Measurements from ENCODE around the gene AGER. TPM values are rescaled to one million over a fixed set of nuclear protein-coding genes. Genes with fewer than 3 reads are reported as not detected.

The AGER gene
- total RNA-seq, 2 experiments from 2014 or later, result 45.4 to 47.1 TPM

- H3K36me3 Mint-ChIP-seq (ENCODE audit: low read depth), result peaks cover 31% of the 10 kb centered on the region
- CTCF ChIA-PET, result interaction anchor here (0.8 to 1.9 kb wide), 4 partner anchors 11 to 89 kb away, joined by 3 to 10 read pairs (median 5); partner anchors contain the start of genes GPSM3 and PBX2
- no peak overlapping the region for H3K27ac Mint-ChIP-seq
- peak overlapping the region; percentile 39 for H3K4me3 Mint-ChIP-seq
- H3K4me1 Mint-ChIP-seq, result peaks cover 53% of the 10 kb centered on the region
- POLR2A ChIA-PET, result no interaction called here
- no peak for DNase-seq
- no peaks in the 10 kb centered on the region for H3K27me3 Mint-ChIP-seq
- H3K9me3 Mint-ChIP-seq, result no peaks in the 10 kb centered on the region
These were observed 4.2 kb downstream of the AGER start for GRCh38 chr6:32179766-32180405.

GRCh38 chr6:32178547-32179440 is 5.3 kb downstream of the AGER start:
- DNase-seq, result no peak

GRCh38 chr6:32177788-32178546 is 6.1 kb downstream of the AGER start, which contains the start of gene RNF5:
Gene RNF5, plus strand, starts transcription at chr6:32178405. Its CDS starts 107 bp downstream, at chr6:32178512.
- H3K4me1 Mint-ChIP-seq, result peaks cover 69% of the 10 kb centered on the region
- CTCF ChIA-PET, result interaction anchor here (0.7 to 1.3 kb wide), 5 partner anchors 13 to 59 kb away, joined by 3 to 4 read pairs (median 3); no protein-coding TSS in a partner anchor
- DNase-seq, result peak; percentile 99
- peak within 1 kb of the TSS; percentile 90 for H3K4me3 Mint-ChIP-seq
- peak within 1 kb of the TSS; percentile 89 for H3K27ac Mint-ChIP-seq
- H3K27me3 Mint-ChIP-seq, result no peaks in the 10 kb centered on the region
- no peaks in the 10 kb centered on the region for H3K9me3 Mint-ChIP-seq
- POLR2A ChIA-PET, result no interaction called here
- H3K36me3 Mint-ChIP-seq (ENCODE audit: low read depth), result peaks cover 27% of the 10 kb centered on the region

More at GRCh38 chr6:32178547-32179440, 5.3 kb downstream of the AGER start:
- ChIA-PET POLR2A (no interaction called here), CTCF (interaction anchor here (0.6 to 1.9 kb wide), 6 partner anchors 12 to 1462 kb away, joined by 3 to 10 read pairs (median 4); partner anchors contain the start of genes GPSM3, MDC1 and PBX2)
- H3K9me3 Mint-ChIP-seq, result no peaks in the 10 kb centered on the region
- no peaks in the 10 kb centered on the region for H3K27me3 Mint-ChIP-seq
- H3K27ac Mint-ChIP-seq, result peak overlapping the region; percentile 89
- H3K36me3 Mint-ChIP-seq (ENCODE audit: low read depth), result peaks cover 27% of the 10 kb centered on the region
- H3K4me1 Mint-ChIP-seq, result peaks cover 61% of the 10 kb centered on the region
- H3K4me3 Mint-ChIP-seq, result peak overlapping the region; percentile 90

- Mint-ChIP-seq H3K4me3 (peak overlapping the region; percentile 90), H3K27ac (peak overlapping the region; percentile 89), H3K9me3 (no peaks in the 10 kb centered on the region), H3K4me1 (peaks cover 74% of the 10 kb centered on the region), H3K27me3 (no peaks in the 10 kb centered on the region), H3K36me3 (ENCODE audit: low read depth) (peaks cover 23% of the 10 kb centered on the region)
- ChIA-PET POLR2A (no interaction called here), CTCF (interaction anchor here (0.7 to 1.3 kb wide), 4 partner anchors 14 to 59 kb away, joined by 3 to 4 read pairs (median 3); no protein-coding TSS in a partner anchor)
- DNase-seq, result peak; percentile 54
These were observed 6.8 kb downstream of the AGER start for GRCh38 chr6:32177183-32177787.

GRCh38 chr6:32176476-32177182 is 7.4 kb downstream of the AGER start:
- no peak for DNase-seq
- CTCF ChIA-PET, result interaction anchor here (1.3 kb wide), 1 partner anchor 58 kb away, joined by 4 read pairs; no protein-coding TSS in a partner anchor
- Mint-ChIP-seq H3K9me3 (no peaks in the 10 kb centered on the region), H3K36me3 (ENCODE audit: low read depth) (peaks cover 21% of the 10 kb centered on the region), H3K4me1 (peaks cover 70% of the 10 kb centered on the region), H3K4me3 (peak overlapping the region; percentile 90), H3K27me3 (no peaks in the 10 kb centered on the region), H3K27ac (peak overlapping the region; percentile 89)
- POLR2A ChIA-PET, result interaction anchor here (0.6 kb wide), 1 partner anchor 13 kb away, joined by 6 read pairs; no protein-coding TSS in a partner anchor

- Mint-ChIP-seq H3K27ac (peak within 1 kb of the TSS; percentile 89), H3K9me3 (no peaks in the 10 kb centered on the region), H3K36me3 (ENCODE audit: low read depth) (peaks cover 18% of the 10 kb centered on the region), H3K4me1 (peaks cover 67% of the 10 kb centered on the region), H3K4me3 (peak within 1 kb of the TSS; percentile 90), H3K27me3 (no peaks in the 10 kb centered on the region)
- peak; percentile 96 for DNase-seq
- POLR2A ChIA-PET, result interaction anchor here (0.6 kb wide), 1 partner anchor 12 kb away, joined by 6 read pairs; no protein-coding TSS in a partner anchor
- CTCF ChIA-PET, result interaction anchor here (0.5 kb wide), 1 partner anchor 14 kb away, joined by 3 read pairs; no protein-coding TSS in a partner anchor
These were observed 8.2 kb downstream of the AGER start, which contains the start of gene AGPAT1 for GRCh38 chr6:32175711-32176475. Gene AGPAT1, minus strand, starts transcription at chr6:32176084. Its CDS starts 4,588 bp downstream, at chr6:32171496.

- peak overlapping the region; percentile 90 for H3K4me3 Mint-ChIP-seq
- peak overlapping the region; percentile 72 for H3K27ac Mint-ChIP-seq
- ChIA-PET POLR2A (no interaction called here), CTCF (no interaction called here)
- peaks cover 15% of the 10 kb centered on the region for H3K36me3 Mint-ChIP-seq (ENCODE audit: low read depth)
- peaks cover 61% of the 10 kb centered on the region for H3K4me1 Mint-ChIP-seq
- DNase-seq, result no peak
- H3K27me3 Mint-ChIP-seq, result no peaks in the 10 kb centered on the region
- H3K9me3 Mint-ChIP-seq, result no peaks in the 10 kb centered on the region
These were observed 8.7 kb downstream of the AGER start for GRCh38 chr6:32175322-32175710.

- DNase-seq, result no peak
- Mint-ChIP-seq H3K4me3 (peak overlapping the region; percentile 6), H3K27me3 (no peaks in the 10 kb centered on the region), H3K9me3 (no peaks in the 10 kb centered on the region), H3K36me3 (ENCODE audit: low read depth) (peaks cover 14% of the 10 kb centered on the region), H3K4me1 (peaks cover 56% of the 10 kb centered on the region), H3K27ac (no peak overlapping the region)
- ChIA-PET CTCF (no interaction called here), POLR2A (no interaction called here)
These were observed 9.6 kb downstream of the AGER start for GRCh38 chr6:32174416-32174815.

GRCh38 chr6:32173051-32173727 is 10.9 kb downstream of the AGER start:
- H3K9me3 Mint-ChIP-seq, result no peaks in the 10 kb centered on the region
- H3K4me1 Mint-ChIP-seq, result peaks cover 46% of the 10 kb centered on the region

GRCh38 chr6:32171234-32171633 is 12.8 kb downstream of the AGER start:
- H3K9me3 Mint-ChIP-seq, result no peaks in the 10 kb centered on the region
- H3K27me3 Mint-ChIP-seq, result no peaks in the 10 kb centered on the region
- peaks cover 12% of the 10 kb centered on the region for H3K36me3 Mint-ChIP-seq (ENCODE audit: low read depth)
- no peak for DNase-seq
- no peak overlapping the region for H3K4me3 Mint-ChIP-seq
- H3K27ac Mint-ChIP-seq, result no peak overlapping the region
- CTCF ChIA-PET, result interaction anchor here (0.6 kb wide), 1 partner anchor 28 kb away, joined by 3 read pairs; no protein-coding TSS in a partner anchor
- peaks cover 31% of the 10 kb centered on the region for H3K4me1 Mint-ChIP-seq
- POLR2A ChIA-PET, result no interaction called here

More at GRCh38 chr6:32173051-32173727, 10.9 kb downstream of the AGER start:
- no peak for DNase-seq
- no peaks in the 10 kb centered on the region for H3K27me3 Mint-ChIP-seq
- H3K4me3 Mint-ChIP-seq, result no peak overlapping the region
- peaks cover 9% of the 10 kb centered on the region for H3K36me3 Mint-ChIP-seq (ENCODE audit: low read depth)
- CTCF ChIA-PET, result interaction anchor here (1.3 kb wide), 1 partner anchor 44 kb away, joined by 3 read pairs; no protein-coding TSS in a partner anchor
- H3K27ac Mint-ChIP-seq, result peak overlapping the region; percentile 4
- POLR2A ChIA-PET, result no interaction called here
